Measurements from ENCODE around the gene ATP11A.
A peak's percentile ranks its signal among the peaks of the same experiment; 100 is the strongest.

Gene ATP11A

GRCh38 chr13:112712451-112713207 is 22.8 kb downstream of the ATP11A start:
- Histone ChIP-seq H2BK12ac (ENCODE audit: low read length in 2 of 2) (peak overlapping the region; percentile 22 to 94), H3K18ac (ENCODE audit: low read depth in 1 of 2, low read length in 2 of 2) (peak overlapping the region; percentile 17 to 92), H3K4me2 (ENCODE audit: low read length, poor library complexity, severe bottlenecking) (no peak overlapping the region), H3K4ac (ENCODE audit: low read depth in 1 of 2, low read length in 2 of 2) (peak overlapping the region; percentile 78 to 88), H4K8ac (ENCODE audit: low read length) (no peak overlapping the region), H3K23ac (ENCODE audit: low read length in 2 of 2) (peak overlapping the region in 1 of 2 experiments; percentile 27), H3K4me3 (ENCODE audit: insufficient read depth in 1 of 2, low read depth in 1 of 2, low read length in 2 of 2) (no peak overlapping the region), H2BK120ac (ENCODE audit: low read depth, low read length) (peak overlapping the region; percentile 39), H3K79me1 (replicated peaks; ENCODE audit: low read length, poor library complexity, severe bottlenecking) (peaks cover 52% of the 10 kb centered on the region), H3K27ac (ENCODE audit: low read length, poor library complexity, severe bottlenecking) (peak overlapping the region; percentile 30), H2AFZ (ENCODE audit: low read depth, low read length) (no peak overlapping the region), H2AK5ac (ENCODE audit: low read length, severe bottlenecking) (peak overlapping the region; percentile 40), H2BK5ac (ENCODE audit: low read depth, low read length, poor library complexity, severe bottlenecking) (no peak overlapping the region), H3K9me3 (ENCODE audit: control insufficient read depth, low read length) (no peaks in the 10 kb centered on the region), H2BK15ac (ENCODE audit: low read depth, poor library complexity, severe bottlenecking) (peak overlapping the region; percentile 55), H3K14ac (ENCODE audit: low read length in 2 of 2) (no peak overlapping the region), H4K91ac (ENCODE audit: low read length) (peak overlapping the region; percentile 72), H3K9ac (ENCODE audit: low read length) (peak overlapping the region; percentile 82), H3K4me1 (ENCODE audit: control insufficient read depth, insufficient read depth, low read depth, low read length) (peaks cover 16% of the 10 kb centered on the region), H3K36me3 (ENCODE audit: control insufficient read depth in 1 of 2, insufficient read depth in 2 of 2, low read depth in 1 of 2, low read length in 2 of 2) (peaks cover 0 to 8% of the 10 kb centered on the region in 2 experiments), H3K27me3 (ENCODE audit: control insufficient read depth in 1 of 2, insufficient read depth in 1 of 2, low read length in 2 of 2) (no peaks in the 10 kb centered on the region)
- 86% methylated on average over 19 of the region's 20 CpGs for WGBS
- no peak for DNase-seq

DNA sequence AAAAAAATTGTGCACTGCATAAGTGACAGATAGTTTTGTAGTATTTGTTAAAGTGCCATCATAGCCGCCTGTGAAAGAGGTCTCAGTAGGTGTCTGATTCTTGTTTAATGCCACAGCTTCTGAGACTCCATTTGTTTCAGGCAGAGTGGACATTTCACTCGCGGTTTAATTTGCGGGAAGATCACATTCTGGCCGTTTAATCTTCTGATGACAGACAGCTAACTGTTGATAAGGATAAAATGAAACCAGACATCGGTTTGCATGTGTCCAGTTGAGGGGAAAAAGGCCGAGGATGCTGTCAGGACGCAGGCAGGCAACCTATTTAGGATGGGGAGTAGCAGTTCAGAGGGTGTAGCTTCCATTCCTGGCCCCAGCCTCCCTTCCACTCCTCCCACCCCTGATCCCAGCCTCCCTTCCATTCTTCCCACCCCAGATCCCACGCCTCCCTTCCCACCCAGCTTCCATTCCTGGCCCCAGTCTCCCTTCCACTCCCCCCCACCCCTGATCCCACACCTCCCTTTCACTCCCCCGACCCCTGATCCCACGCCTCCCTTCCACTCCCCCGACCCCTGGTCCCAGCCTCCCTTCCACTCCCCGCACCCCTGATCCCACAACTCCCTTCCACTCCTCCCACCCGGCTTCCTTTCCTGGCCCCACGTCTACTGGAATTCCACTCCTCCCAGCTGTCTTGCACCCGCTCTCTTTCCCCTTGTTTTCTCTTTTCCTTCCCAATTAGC is 23.8 kb downstream of the ATP11A start:
- DNase-seq: no peak
- peak overlapping the region; percentile 27 for H4K91ac ChIP-seq (ENCODE audit: low read length)
- peak overlapping the region; percentile 43 for H2BK120ac ChIP-seq (ENCODE audit: low read depth, low read length)
- no peak overlapping the region for H3K23ac ChIP-seq (ENCODE audit: low read length in 2 of 2)
- H3K9me3 ChIP-seq (ENCODE audit: control insufficient read depth, low read length): no peaks in the 10 kb centered on the region
- no peak overlapping the region for H3K4me2 ChIP-seq (ENCODE audit: low read length, poor library complexity, severe bottlenecking)
- H2BK5ac ChIP-seq (ENCODE audit: low read depth, low read length, poor library complexity, severe bottlenecking): no peak overlapping the region
- H3K4me1 ChIP-seq (ENCODE audit: control insufficient read depth, insufficient read depth, low read depth, low read length): peaks cover 16% of the 10 kb centered on the region
- H3K14ac ChIP-seq (ENCODE audit: low read length in 2 of 2): no peak overlapping the region
- no peak overlapping the region for H2BK15ac ChIP-seq (ENCODE audit: low read depth, poor library complexity, severe bottlenecking)
- WGBS: 79% methylated on average over 13 of the region's 16 CpGs
- no peak overlapping the region for H2AFZ ChIP-seq (ENCODE audit: low read depth, low read length)
- H2AK5ac ChIP-seq (ENCODE audit: low read length, severe bottlenecking): no peak overlapping the region
- H3K9ac ChIP-seq (ENCODE audit: low read length): no peak overlapping the region
- H3K18ac ChIP-seq (ENCODE audit: low read depth in 1 of 2, low read length in 2 of 2): peak overlapping the region in 1 of 2 experiments; percentile 26
- peak overlapping the region in 1 of 2 experiments; percentile 87 for H2BK12ac ChIP-seq (ENCODE audit: low read length in 2 of 2)
- H3K79me1 ChIP-seq (replicated peaks; ENCODE audit: low read length, poor library complexity, severe bottlenecking): peaks cover 48% of the 10 kb centered on the region
- H3K4me3 ChIP-seq (ENCODE audit: insufficient read depth in 1 of 2, low read depth in 1 of 2, low read length in 2 of 2): no peak overlapping the region
- no peaks in the 10 kb centered on the region for H3K27me3 ChIP-seq (ENCODE audit: control insufficient read depth in 1 of 2, insufficient read depth in 1 of 2, low read length in 2 of 2)
- no peak overlapping the region for H3K27ac ChIP-seq (ENCODE audit: low read length, poor library complexity, severe bottlenecking)
- H3K4ac ChIP-seq (ENCODE audit: low read depth in 1 of 2, low read length in 2 of 2): no peak overlapping the region
- H4K8ac ChIP-seq (ENCODE audit: low read length): no peak overlapping the region
- H3K36me3 ChIP-seq (ENCODE audit: control insufficient read depth in 1 of 2, insufficient read depth in 2 of 2, low read depth in 1 of 2, low read length in 2 of 2): peaks cover 0 to 8% of the 10 kb centered on the region in 2 experiments

DNA sequence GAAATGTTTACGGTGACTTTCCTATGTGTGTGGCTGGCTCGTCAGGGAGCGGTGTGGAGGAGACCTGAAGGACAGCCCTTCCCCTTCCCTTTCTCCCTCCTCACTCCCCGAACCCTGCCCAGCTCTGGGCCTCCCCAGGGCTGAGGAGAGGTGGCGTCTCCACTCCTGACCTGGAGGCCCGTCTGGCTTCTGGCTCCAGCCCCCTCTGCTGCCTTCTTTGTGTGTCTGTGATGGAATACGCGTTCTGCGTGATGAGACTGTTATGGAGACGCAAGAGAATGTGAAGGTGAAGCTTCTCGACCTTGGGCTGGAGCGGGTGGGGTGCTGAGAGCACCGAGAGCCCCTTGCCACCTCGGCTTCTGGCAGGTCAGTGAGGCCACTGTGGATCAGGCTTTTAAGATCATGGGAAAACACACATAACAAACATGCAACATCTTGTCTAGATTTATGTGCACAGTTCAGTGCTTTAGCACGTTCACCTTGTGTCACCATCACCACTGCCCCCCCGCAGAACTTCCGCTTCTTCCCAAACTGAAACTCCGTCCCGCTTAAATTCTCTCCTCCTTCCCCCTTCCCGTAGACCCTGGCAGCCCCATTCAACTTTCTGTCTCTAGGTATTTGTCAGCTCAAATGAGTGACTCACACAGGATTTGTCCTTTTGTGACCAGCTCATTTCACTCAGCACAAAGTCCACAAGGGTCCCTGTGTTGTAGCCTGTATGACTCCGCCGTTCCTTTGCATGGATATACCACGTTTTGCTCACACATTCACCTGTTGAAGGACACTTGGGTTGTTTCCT is 24.7 kb downstream of the ATP11A start:
- Histone ChIP-seq H3K79me1 (replicated peaks; ENCODE audit: low read length, poor library complexity, severe bottlenecking) (peaks cover 46% of the 10 kb centered on the region), H4K91ac (ENCODE audit: low read length) (no peak overlapping the region), H2AK5ac (ENCODE audit: low read length, severe bottlenecking) (no peak overlapping the region), H3K4me3 (ENCODE audit: insufficient read depth in 1 of 2, low read depth in 1 of 2, low read length in 2 of 2) (peak overlapping the region in 1 of 2 experiments; percentile 19), H4K8ac (ENCODE audit: low read length) (no peak overlapping the region), H3K36me3 (ENCODE audit: control insufficient read depth in 1 of 2, insufficient read depth in 2 of 2, low read depth in 1 of 2, low read length in 2 of 2) (peaks cover 0 to 8% of the 10 kb centered on the region in 2 experiments), H3K4me2 (ENCODE audit: low read length, poor library complexity, severe bottlenecking) (no peak overlapping the region), H3K9ac (ENCODE audit: low read length) (no peak overlapping the region), H3K18ac (ENCODE audit: low read depth in 1 of 2, low read length in 2 of 2) (peak overlapping the region in 1 of 2 experiments; percentile 55), H2BK15ac (ENCODE audit: low read depth, poor library complexity, severe bottlenecking) (no peak overlapping the region), H2BK12ac (ENCODE audit: low read length in 2 of 2) (no peak overlapping the region), H3K14ac (ENCODE audit: low read length in 2 of 2) (no peak overlapping the region), H2AFZ (ENCODE audit: low read depth, low read length) (no peak overlapping the region), H3K27ac (ENCODE audit: low read length, poor library complexity, severe bottlenecking) (no peak overlapping the region), H3K23ac (ENCODE audit: low read length in 2 of 2) (no peak overlapping the region), H3K4me1 (ENCODE audit: control insufficient read depth, insufficient read depth, low read depth, low read length) (peaks cover 16% of the 10 kb centered on the region), H3K27me3 (ENCODE audit: control insufficient read depth in 1 of 2, insufficient read depth in 1 of 2, low read length in 2 of 2) (no peaks in the 10 kb centered on the region), H2BK120ac (ENCODE audit: low read depth, low read length) (no peak overlapping the region), H3K4ac (ENCODE audit: low read depth in 1 of 2, low read length in 2 of 2) (no peak overlapping the region), H2BK5ac (ENCODE audit: low read depth, low read length, poor library complexity, severe bottlenecking) (no peak overlapping the region), H3K9me3 (ENCODE audit: control insufficient read depth, low read length) (no peaks in the 10 kb centered on the region)
- WGBS: 83% methylated on average over 23 of the region's 23 CpGs
- DNase-seq: no peak

Measured in mesenchymal stem cell (in vitro differentiated cells and primary cell).